ENCODE results near the gene RAB6A.

DNA sequence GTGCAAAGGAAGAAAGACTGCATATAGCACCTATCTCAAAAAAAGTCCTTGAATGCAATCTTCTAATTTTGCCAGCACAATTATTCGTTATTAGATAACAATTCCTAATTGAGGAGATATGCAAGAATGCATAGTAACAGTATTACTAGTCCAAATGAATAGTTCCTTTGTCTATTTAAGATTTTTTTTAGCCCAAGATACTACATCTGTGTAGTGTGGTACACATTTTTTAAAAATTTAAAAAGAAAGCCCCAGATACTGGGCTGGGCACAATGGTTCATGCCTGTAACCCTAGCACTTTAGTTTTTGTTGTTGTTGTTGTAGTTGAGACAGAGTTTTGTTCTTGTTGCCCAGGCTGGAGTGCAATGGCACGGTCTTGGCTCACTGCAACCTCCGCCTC, 43.7 kb downstream of the RAB6A start:
- TF ChIP-seq YY1 (IDR thresholded peaks at IDR 0.05; ENCODE audit: insufficient read depth, insufficient read length) (no peak), SUZ12 (IDR thresholded peaks at IDR 0.05; ENCODE audit: extremely low read depth, insufficient read depth, insufficient read length) (no peak), ZNF274 (IDR thresholded peaks at IDR 0.05; ENCODE audit: low read depth, low read length) (no peak)
